Sigmoid colon (tissue), 7 donors: ENCODE data around the gene DNAI4. TPM values are rescaled to one million over a fixed set of nuclear protein-coding genes. Genes with fewer than 3 reads are reported as not detected.
"Not testable (repeated sequence)": the region's sequence is repeated elsewhere in the genome, so short reads cannot be mapped to it uniquely, and the experiment has no call there.

Experiments
- DNase-seq: peaks from one replicate; pipeline ENCODE4 v3.0.0-alpha.2; 2019
- H3K27ac ChIP-seq, 4 donors: fragments of 200-600 bp; sonication (generic); one replicate each; pipeline ENCODE4 v1.5.1; 2016 to 2019; ENCODE audit warnings: mild to moderate bottlenecking in 1 of 4
- H3K27me3 ChIP-seq, 3 donors: fragments of 200-600 bp; sonication (generic); one replicate each; pipeline ENCODE4 v1.5.1; 2019; ENCODE audit warnings: mild to moderate bottlenecking in 1 of 3
- H3K36me3 ChIP-seq, 4 donors: fragments of 200-600 bp; sonication (generic); one replicate each; pipeline ENCODE4 v1.5.1; 2016 to 2019
- H3K4me1 ChIP-seq, 4 donors: fragments of 200-600 bp; sonication (generic); one replicate each; pipeline ENCODE4 v1.5.1; 2017 to 2019
- H3K4me3 ChIP-seq, 4 donors: fragments of 200-600 bp; sonication (generic); one replicate each; pipeline ENCODE4 v1.5.1; 2017 to 2019; ENCODE audit warnings: mild to moderate bottlenecking in 2 of 4, moderate library complexity in 1 of 4
- H3K9me3 ChIP-seq, 4 donors: fragments of 200-600 bp in 3 of 4; sonication (generic) in 3 of 4; one replicate each; pipeline versions ENCODE4 v1.5.1 to v1.6.1; 2013 to 2019
- EP300 ChIP-seq, 4 donors: sonication (generic); formaldehyde crosslinking; IDR thresholded peaks; one replicate each; pipeline ENCODE4 v1.6.1; 2017; ENCODE audit warnings: antibody characterized with exemption in 4 of 4
- POLR2A ChIP-seq, 2 donors: fragments of 450-650 bp; IDR thresholded peaks; one replicate each; pipeline ENCODE4 v1.6.1; 2016; ENCODE audit warnings: antibody characterized with exemption in 2 of 2, mild to moderate bottlenecking in 2 of 2, moderate library complexity in 2 of 2
- POLR2AphosphoS5 ChIP-seq, 4 donors: sonication (generic); formaldehyde crosslinking; IDR thresholded peaks; one replicate each; pipeline ENCODE4 v1.6.1; 2017; ENCODE audit warnings: antibody characterized with exemption in 4 of 4
- WGBS, 2 donors: extraction: QIAGEN DNeasy Blood & Tissue Kit; methylation state at CpG; one replicate each; pipeline ENCODE4 v1.1.7; 2013; 5-methylcytosine and 5-hydroxymethylcytosine counted together
- intact Hi-C: fragments of 100-400 bp; cut with DNase I; formaldehyde crosslinking; loops from one replicate; pipeline ENCODE4 v1.15.1; 2023
- polyA plus RNA-seq, 3 donors: library from polyadenylated mRNA; stranded (reverse); fragments of 200-250 nt; gene quantifications; one replicate each; pipeline ENCODE4 v1.2.3, GENCODE V29; 2013
- total RNA-seq, 4 donors: library from RNA; depleted of rRNA; stranded (reverse); fragments of >200 nt; gene quantifications; one replicate each; pipeline ENCODE4 v1.1.0, GENCODE V29; 2016
- TF ChIP-seq, protein P1 (sequence below), 4 experiments: fragments of 450-650 bp in 3 of 4; fragments of 200-600 bp in 1 of 4; IDR thresholded peaks; one replicate each; pipeline ENCODE4 v1.5.1; 2016 to 2019; ENCODE audit warnings: antibody characterized with exemption in 4 of 4, mild to moderate bottlenecking in 3 of 4, moderate library complexity in 2 of 4
- donor health status: healthy with polysubstance abuse.
- donor health status: Bipolar disorder and iron deficiency.
- donor health status: healthy.

Gene DNAI4
- total and polyA plus RNA-seq, 7 donors, result 3.0 to 16.1 (median 8.4) TPM

DNA sequence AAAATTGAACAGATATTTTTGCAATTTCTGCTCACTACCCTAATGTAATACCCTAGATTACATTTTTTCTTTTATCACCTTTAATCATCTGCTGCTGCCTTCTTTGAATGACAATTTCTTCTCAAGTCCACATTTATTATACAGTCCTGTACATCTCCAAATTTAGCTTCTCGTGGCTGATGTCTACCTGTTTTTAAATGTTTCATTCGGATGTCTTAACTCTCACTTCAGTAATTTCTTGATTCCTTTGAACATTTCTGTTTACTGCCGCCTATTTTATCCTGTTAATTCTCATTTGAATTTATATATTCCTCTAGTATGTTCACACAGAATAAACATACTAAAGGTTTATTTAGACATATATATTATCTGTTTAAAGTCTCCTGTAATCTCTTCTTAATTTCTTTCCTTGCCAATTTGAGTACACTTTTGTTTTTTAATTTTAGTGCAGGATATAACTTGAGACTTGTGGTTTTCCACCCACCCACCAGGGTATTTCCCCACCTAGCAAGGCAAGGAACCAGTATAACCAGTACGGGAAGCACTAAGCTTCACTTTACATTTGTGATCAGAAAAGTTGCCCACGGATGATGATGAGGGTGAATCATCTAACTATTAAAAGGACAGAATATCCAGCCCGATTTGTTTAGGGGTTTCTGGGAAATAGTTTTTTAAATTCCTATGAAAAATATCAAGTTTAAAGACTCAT lies 136.3 kb downstream of the DNAI4 start:
- intact Hi-C loops, result no loop called here
- H3K9me3 ChIP-seq, result no peaks in the 10 kb centered on the region

DNA sequence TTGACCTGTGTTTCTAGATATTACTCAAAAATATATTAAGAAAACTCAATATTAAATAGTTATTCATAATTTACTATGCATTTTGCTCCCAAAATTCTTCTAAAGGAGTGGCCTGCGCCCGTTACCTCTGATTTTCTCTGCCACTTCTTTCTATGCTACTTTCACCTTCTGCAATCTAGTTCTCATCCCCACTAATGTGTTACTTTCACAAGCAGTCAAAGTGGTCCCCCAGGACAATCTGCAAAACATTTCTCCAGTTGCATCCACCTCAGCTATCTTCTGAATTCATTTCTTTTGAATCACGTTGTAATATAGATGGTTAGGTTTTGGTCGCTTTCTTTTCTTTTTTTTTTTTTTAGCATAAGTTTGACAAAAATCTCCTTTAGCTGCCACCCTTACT lies 137.0 kb downstream of the DNAI4 start:
- no peak for DNase-seq
- H3K9me3 ChIP-seq, result no peaks in the 10 kb centered on the region
- intact Hi-C loops, result no loop called here
- no peaks in the 10 kb centered on the region for H3K36me3 ChIP-seq
- no peak for TF ChIP-seq POLR2A (IDR thresholded peaks at IDR 0.05)
- TF ChIP-seq, protein P1, sequence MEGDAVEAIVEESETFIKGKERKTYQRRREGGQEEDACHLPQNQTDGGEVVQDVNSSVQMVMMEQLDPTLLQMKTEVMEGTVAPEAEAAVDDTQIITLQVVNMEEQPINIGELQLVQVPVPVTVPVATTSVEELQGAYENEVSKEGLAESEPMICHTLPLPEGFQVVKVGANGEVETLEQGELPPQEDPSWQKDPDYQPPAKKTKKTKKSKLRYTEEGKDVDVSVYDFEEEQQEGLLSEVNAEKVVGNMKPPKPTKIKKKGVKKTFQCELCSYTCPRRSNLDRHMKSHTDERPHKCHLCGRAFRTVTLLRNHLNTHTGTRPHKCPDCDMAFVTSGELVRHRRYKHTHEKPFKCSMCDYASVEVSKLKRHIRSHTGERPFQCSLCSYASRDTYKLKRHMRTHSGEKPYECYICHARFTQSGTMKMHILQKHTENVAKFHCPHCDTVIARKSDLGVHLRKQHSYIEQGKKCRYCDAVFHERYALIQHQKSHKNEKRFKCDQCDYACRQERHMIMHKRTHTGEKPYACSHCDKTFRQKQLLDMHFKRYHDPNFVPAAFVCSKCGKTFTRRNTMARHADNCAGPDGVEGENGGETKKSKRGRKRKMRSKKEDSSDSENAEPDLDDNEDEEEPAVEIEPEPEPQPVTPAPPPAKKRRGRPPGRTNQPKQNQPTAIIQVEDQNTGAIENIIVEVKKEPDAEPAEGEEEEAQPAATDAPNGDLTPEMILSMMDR (IDR thresholded peaks at IDR 0.05), result no peak
- WGBS, 2 donors, result 87% methylated on average over 4 of the region's 4 CpGs
- H3K4me1 ChIP-seq, result no peaks in the 10 kb centered on the region
- no peak overlapping the region for H3K4me3 ChIP-seq
- H3K27me3 ChIP-seq, result no peaks in the 10 kb centered on the region
- H3K27ac ChIP-seq, result no peak overlapping the region

More for the DNA sequence above, 136.3 kb downstream of the DNAI4 start:
- TF ChIP-seq, protein P1 (IDR thresholded peaks at IDR 0.05), result no peak
- TF ChIP-seq POLR2A (IDR thresholded peaks at IDR 0.05) (no peak), POLR2AphosphoS5 (IDR thresholded peaks at IDR 0.05) (no peak), EP300 (IDR thresholded peaks at IDR 0.05) (no peak)
- Histone ChIP-seq H3K4me1 (no peaks in the 10 kb centered on the region), H3K27ac (no peak overlapping the region), H3K36me3 (no peaks in the 10 kb centered on the region), H3K27me3 (no peaks in the 10 kb centered on the region), H3K4me3 (no peak overlapping the region)
- 39 to 48% methylated on average over 6 of the region's 6 CpGs for WGBS, 2 donors
- DNase-seq, result no peak

DNA sequence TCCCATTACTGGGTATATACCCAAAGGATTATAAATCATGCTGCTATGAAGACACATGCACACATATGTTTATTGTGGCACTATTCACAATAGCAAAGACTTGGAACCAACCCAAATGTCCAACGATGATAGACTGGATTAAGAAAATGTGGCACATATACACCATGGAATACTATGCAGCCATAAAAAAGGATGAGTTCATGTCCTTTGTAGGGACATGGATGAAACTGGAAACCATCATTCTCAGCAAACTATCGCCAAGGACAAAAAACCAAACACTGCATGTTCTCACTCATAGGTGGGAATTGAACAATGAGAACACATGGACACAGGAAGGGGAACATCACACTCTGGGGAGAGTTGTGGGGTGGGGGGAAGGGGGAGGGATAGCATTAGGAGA lies 138.9 kb downstream of the DNAI4 start:
- H3K4me1 ChIP-seq, H3K27me3 ChIP-seq, H3K36me3 ChIP-seq, DNase-seq, H3K27ac ChIP-seq, intact Hi-C loops, H3K9me3 ChIP-seq, H3K4me3 ChIP-seq: not testable (repeated sequence)
- WGBS, 2 donors, result 83 to 100% methylated on average over 1 of the region's 2 CpGs

DNA sequence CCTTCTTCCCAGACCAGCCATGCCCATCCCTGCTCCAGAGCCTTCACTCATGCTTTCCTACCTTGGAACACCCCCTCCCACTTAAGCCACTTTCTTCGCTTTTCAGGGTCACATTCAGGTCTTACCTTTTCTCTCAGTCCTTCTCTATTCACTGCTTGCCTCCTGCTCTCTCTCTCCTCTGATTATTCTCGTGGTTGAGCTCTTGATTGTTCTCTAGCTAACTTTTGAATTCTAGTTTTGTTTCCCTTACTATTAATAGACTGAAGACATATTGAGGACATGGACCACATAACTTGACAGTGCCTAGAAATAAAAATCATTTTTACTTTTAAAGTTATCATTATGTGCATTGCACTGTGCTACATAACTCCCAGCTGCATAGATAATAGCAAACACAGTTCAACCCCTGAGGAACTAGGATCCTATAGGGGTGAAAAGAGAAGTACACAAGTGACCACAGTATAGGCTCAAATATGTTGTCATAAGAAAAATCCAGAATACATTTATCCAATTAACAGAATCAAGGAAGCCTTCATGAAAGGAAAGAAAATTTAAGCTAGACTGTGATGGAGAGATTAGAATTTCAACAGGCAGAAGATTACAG lies 145.1 kb downstream of the DNAI4 start:
- TF ChIP-seq POLR2AphosphoS5 (IDR thresholded peaks at IDR 0.05) (no peak), EP300 (IDR thresholded peaks at IDR 0.05) (no peak), POLR2A (IDR thresholded peaks at IDR 0.05) (no peak)
- TF ChIP-seq, protein P1 (IDR thresholded peaks at IDR 0.05), result no peak
- intact Hi-C loops, result no loop called here
- no peak for DNase-seq
- no peaks in the 10 kb centered on the region for H3K4me1 ChIP-seq
- no peak overlapping the region for H3K4me3 ChIP-seq
- H3K27ac ChIP-seq, result no peak overlapping the region
- no peaks in the 10 kb centered on the region for H3K27me3 ChIP-seq
- WGBS, 2 donors, result 83 to 84% methylated on average over 2 of the region's 2 CpGs
- peaks cover 0 to 6% (median 0%) of the 10 kb centered on the region in 4 donors for H3K9me3 ChIP-seq
- H3K36me3 ChIP-seq, result no peaks in the 10 kb centered on the region

DNA sequence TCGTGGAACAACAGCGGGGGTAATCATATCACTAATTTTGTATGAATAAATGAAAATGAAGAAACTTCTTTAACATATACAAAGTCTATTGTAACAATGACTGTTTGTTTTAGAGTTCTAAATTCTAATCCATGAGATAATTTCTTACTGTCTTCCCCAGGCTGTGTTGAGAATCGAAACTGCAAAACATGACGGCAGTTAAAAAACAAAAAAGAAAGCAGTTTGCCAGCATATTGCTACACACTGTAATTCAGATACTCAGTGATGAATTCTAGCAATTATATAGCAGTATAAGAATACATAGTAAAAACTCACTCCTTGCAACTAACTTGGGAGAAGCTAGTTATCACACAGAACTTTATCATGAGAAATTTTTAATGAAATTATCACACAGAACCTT lies 145.7 kb downstream of the DNAI4 start:
- H3K9me3 ChIP-seq, result peaks cover 0 to 6% (median 0%) of the 10 kb centered on the region in 4 donors
- no peak overlapping the region for H3K4me3 ChIP-seq
- WGBS, 2 donors, result 77 to 87% methylated on average over 4 of the region's 4 CpGs
- DNase-seq, result no peak
- intact Hi-C loops, result no loop called here
- no peak overlapping the region for H3K27ac ChIP-seq
- H3K27me3 ChIP-seq, result no peaks in the 10 kb centered on the region
- no peaks in the 10 kb centered on the region for H3K4me1 ChIP-seq
- H3K36me3 ChIP-seq, result no peaks in the 10 kb centered on the region
- TF ChIP-seq POLR2AphosphoS5 (IDR thresholded peaks at IDR 0.05), result no peak
- no peak for TF ChIP-seq EP300 (IDR thresholded peaks at IDR 0.05)
